Kasumi-1 (cell line): ENCODE measurements around the gene KLHL40.
A peak's percentile ranks its signal among the peaks of the same experiment; 100 is the strongest.

Source experiments
- DNase-seq, 2 experiments: peaks; one replicate each; lab custom pipeline; 2025; lab: John Stamatoyannopoulos, UW

The KLHL40 gene

GRCh38 chr3:42689421-42690014, 4.2 kb downstream of the KLHL40 start:
- no peak for DNase-seq

GRCh38 chr3:42690191-42690590, 4.9 kb downstream of the KLHL40 start:
- DNase-seq: no peak

- no peak for DNase-seq
Measured at GRCh38 chr3:42690766-42691680, 5.7 kb downstream of the KLHL40 start.

GRCh38 chr3:42691816-42692666, 6.7 kb downstream of the KLHL40 start:
- no peak for DNase-seq

- DNase-seq: no peak
Measured at GRCh38 chr3:42692667-42693529, 7.6 kb downstream of the KLHL40 start.

- DNase-seq: no peak
Measured at GRCh38 chr3:42693530-42693930, 8.2 kb downstream of the KLHL40 start.

- DNase-seq: no peak
Measured at GRCh38 chr3:42694366-42694765, 9.0 kb downstream of the KLHL40 start.

- DNase-seq: no peak
Measured at GRCh38 chr3:42696356-42697288, 11.3 kb downstream of the KLHL40 start.

GRCh38 chr3:42697289-42698051, 12.1 kb downstream of the KLHL40 start:
- DNase-seq: no peak

- no peak for DNase-seq
Measured at GRCh38 chr3:42698216-42698910, 13.0 kb downstream of the KLHL40 start.

- DNase-seq: no peak
Measured at GRCh38 chr3:42698911-42699230, 13.5 kb downstream of the KLHL40 start.

GRCh38 chr3:42699511-42699971, 14.2 kb downstream of the KLHL40 start:
- DNase-seq: no peak

- DNase-seq: no peak
Measured at GRCh38 chr3:42700366-42701288, 15.3 kb downstream of the KLHL40 start.

GRCh38 chr3:42701371-42702065, 16.2 kb downstream of the KLHL40 start:
- DNase-seq: peak; percentile 21 to 30

GRCh38 chr3:42702066-42702951, 17.0 kb downstream of the KLHL40 start, which contains the start of gene HHATL:
Gene HHATL, minus strand, starts transcription at chr3:42702798. Its CDS starts 1,972 bp downstream, at chr3:42700826.
- DNase-seq: no peak
